K562 (cell line): ENCODE measurements around the gene SEC16A. TPM values are rescaled to one million over a fixed set of nuclear protein-coding genes. Genes with fewer than 3 reads are reported as not detected.

Experiments
- ATAC-seq: fragments of 200-7000 bp; cut with Tn5 transposase; 3 replicates; pipeline ENCODE4 v1.9.1; 2020; ENCODE audit warnings: moderate library complexity
- BruUV-seq: library from RNA; stranded (reverse); fragments of 400-500 nt; replicated peaks from 2 replicates; lab custom pipeline; 2021; lab: Mats Ljungman, UMichigan
- CTCF ChIA-PET: fragments of 300-600 bp; formaldehyde crosslinking; extraction: SDS; loops from one replicate; lab custom pipeline; 2021; ENCODE audit warnings: low intra/inter-chr PET ratio; lab: Yijun Ruan, JAX
- POLR2A ChIA-PET: fragments of 300-600, 350-650 bp; sonication (Branson Sonifier 250); formaldehyde crosslinking; extraction: SDS; loops from one replicate; lab custom pipeline; 2021; ENCODE audit warnings: antibody characterized with exemption, inconsistent platforms; lab: Yijun Ruan, JAX
- DNase-seq, 4 experiments: peaks; one replicate each; pipeline versions ENCODE4 v3.0.0 to v3.0.0-alpha.2; 2011 to 2018; ENCODE audit warnings: low spot score in 3 of 4, mixed read lengths in 3 of 4; ENCODE audit errors: extremely low read depth in 1 of 4
- FAIRE-seq: peaks from 2 replicates; lab custom pipeline; 2011; peaks lifted over from hg19 to GRCh38; lab: Jason Lieb, UNC
- H2AFZ ChIP-seq: 2 replicates; pipeline ENCODE4 v1.6.0; 2011; ENCODE audit warnings: low read depth, low read length, control low read depth, inconsistent platforms
- H3K27ac ChIP-seq: fragments of 200-600 bp; 3 replicates; pipeline ENCODE4 v1.8.0; 2011; ENCODE audit warnings: low read depth, mild to moderate bottlenecking, control low read depth, inconsistent platforms, low read length, moderate library complexity, mixed read lengths; ENCODE audit errors: extremely low read depth
- H3K27me3 ChIP-seq, 2 experiments: fragments of 300-600 bp in 1 of 2; 2 replicates in 1 of 2; 3 replicates in 1 of 2; pipeline versions ENCODE4 v1.6.0 to v1.8.0; 2011; ENCODE audit warnings: inconsistent platforms in 2 of 2, low read length in 2 of 2, mild to moderate bottlenecking in 1 of 2, mixed read lengths in 1 of 2, moderate library complexity in 1 of 2; ENCODE audit not compliant: control insufficient read depth in 2 of 2, insufficient read depth in 2 of 2
- H3K36me3 ChIP-seq: fragments of 300-600 bp; 3 replicates; pipeline ENCODE4 v1.8.0; 2011; ENCODE audit warnings: mild to moderate bottlenecking, low read length, inconsistent platforms; ENCODE audit not compliant: control insufficient read depth, insufficient read depth
- H3K4me1 ChIP-seq, 2 experiments: fragments of 200-600 bp in 1 of 2; replicated peaks in 1 of 2; 2 replicates in 1 of 2; 3 replicates in 1 of 2; pipeline versions ENCODE4 v1.5.1 to v1.8.0; 2011; ENCODE audit warnings: inconsistent platforms in 2 of 2, low read length in 2 of 2, mild to moderate bottlenecking in 1 of 2, mixed read lengths in 1 of 2, moderate library complexity in 1 of 2; ENCODE audit not compliant: control insufficient read depth in 2 of 2, insufficient read depth in 2 of 2
- H3K4me2 ChIP-seq: 2 replicates; pipeline ENCODE4 v1.6.1; 2011; ENCODE audit warnings: low read length, control low read depth, inconsistent platforms, mixed read lengths; ENCODE audit not compliant: insufficient read depth
- H3K4me3 ChIP-seq: fragments of 200-600 bp; sonication (generic), shearing (Covaris generic); 2 replicates; pipeline ENCODE4 v1.5.1; 2016; ENCODE audit warnings: control low read depth, inconsistent platforms
- H3K79me2 ChIP-seq: fragments of 200-600 bp; 3 replicates; pipeline ENCODE4 v1.8.0; 2011; ENCODE audit warnings: low read length, inconsistent platforms; ENCODE audit not compliant: control insufficient read depth, insufficient read depth
- H3K9ac ChIP-seq, 2 experiments: 2 replicates each; pipeline versions ENCODE4 v1.6.0 to v1.6.1; 2011; ENCODE audit warnings: low read depth in 2 of 2, low read length in 2 of 2, control low read depth in 1 of 2, inconsistent platforms in 1 of 2, mild to moderate bottlenecking in 1 of 2, mixed read lengths in 1 of 2; ENCODE audit not compliant: insufficient read depth in 1 of 2
- H3K9me1 ChIP-seq: one replicate; pipeline ENCODE4 v1.6.0; 2011; ENCODE audit warnings: inconsistent platforms, mild to moderate bottlenecking, low read length, moderate library complexity; ENCODE audit not compliant: control insufficient read depth, insufficient read depth
- H3K9me3 ChIP-seq: replicated peaks from 2 replicates; pipeline ENCODE4 v1.5.1; 2011; ENCODE audit warnings: low read depth, low read length, inconsistent platforms; ENCODE audit not compliant: control insufficient read depth, insufficient read depth
- H4K20me1 ChIP-seq: replicated peaks from 2 replicates; pipeline ENCODE4 v1.6.1; 2011; ENCODE audit warnings: low read length, inconsistent platforms, mixed read lengths; ENCODE audit not compliant: control insufficient read depth, insufficient read depth
- BRD4 ChIP-seq: fragments of 200-600 bp; sonication (generic); IDR thresholded peaks from 2 replicates; pipeline ENCODE4 v1.6.1; 2017; ENCODE audit warnings: inconsistent platforms
- DMBX1 ChIP-seq: fragments of 250-450 bp; sonication (Bioruptor Pico); IDR thresholded peaks from 2 replicates; pipeline ENCODE4 v1.8.0; 2022; ENCODE audit warnings: inconsistent platforms, mild to moderate bottlenecking, moderate library complexity, borderline replicate concordance
- HIVEP1 ChIP-seq: fragments of 250-450 bp; sonication (Bioruptor Pico); IDR thresholded peaks from 2 replicates; pipeline ENCODE4 v1.4.0; 2020; ENCODE audit warnings: mild to moderate bottlenecking
- POLR2G ChIP-seq: fragments of 200-400 bp; formaldehyde crosslinking; IDR thresholded peaks from 2 replicates; pipeline ENCODE4 v1.6.1; 2017; ENCODE audit warnings: low read depth, mild to moderate bottlenecking, antibody characterized with exemption, low read length, moderate library complexity
- PTTG1 ChIP-seq: fragments of 450-650 bp; IDR thresholded peaks from 2 replicates; pipeline ENCODE4 v1.6.1; 2016; ENCODE audit warnings: low read depth, mild to moderate bottlenecking, missing genetic modification characterization, missing compliant biosample characterization
- RAD21 ChIP-seq, 2 experiments: fragments of 250-450 bp in 1 of 2; fragments of 450-650 bp in 1 of 2; sonication (Bioruptor Pico) in 1 of 2; formaldehyde crosslinking in 1 of 2; IDR thresholded peaks in 1 of 2; conservative IDR thresholded peaks in 1 of 2; 2 replicates each; pipeline versions ENCODE4 v1.4.0 to v1.8.0; 2020 to 2022; ENCODE audit warnings: mild to moderate bottlenecking in 2 of 2, moderate library complexity in 1 of 2
- SPI1 ChIP-seq: IDR thresholded peaks from 2 replicates; pipeline ENCODE4 v1.6.1; 2011; ENCODE audit warnings: low read depth, low read length, control low read depth, borderline replicate concordance
- ZFP1 ChIP-seq: fragments of 450-650 bp; formaldehyde crosslinking; IDR thresholded peaks from 2 replicates; pipeline ENCODE4 v1.4.0; 2020; ENCODE audit warnings: mild to moderate bottlenecking, mixed read lengths
- ZNF444 ChIP-seq: fragments of 250-450 bp; sonication (Bioruptor Pico); IDR thresholded peaks from 2 replicates; pipeline ENCODE4 v1.4.0; 2020; ENCODE audit warnings: mild to moderate bottlenecking, moderate library complexity
- WGBS: fragments of 100-300 bp; shearing (Covaris generic); methylation state at CpG from one replicate; pipeline ENCODE4 v1.1.6; 2016; ENCODE audit warnings: low coverage, mixed read lengths; ENCODE audit not compliant: insufficient coverage; ENCODE audit errors: missing lambda C conversion rate; 5-methylcytosine and 5-hydroxymethylcytosine counted together
- in situ Hi-C: fragments of 300-500 bp; cut with MboI; formaldehyde crosslinking; loops from 4 replicates; pipeline ENCODE4 v1.15.0; 2018; ENCODE audit warnings: inconsistent platforms, mixed read lengths
- intact Hi-C: fragments of 100-400 bp; cut with micrococcal nuclease; formaldehyde crosslinking; loops from 2 replicates; pipeline ENCODE4 v1.14.2; 2022
- polyA plus RNA-seq, 8 experiments: library from polyadenylated mRNA; depleted of rRNA in 4 of 8; stranded (reverse) in 5 of 8; unstranded in 3 of 8; fragments of >200 nt; fragmentation: Nextera tagmentation in 2 of 8; fragmentation: Illumina TruSeq in 1 of 8; extraction: Ambion mirVana in 2 of 8; extraction: Trizol in 1 of 8; gene quantifications; 2 replicates each; pipeline versions ENCODE4 v1.2.1 to v1.2.3, GENCODE V29; 2011 to 2014; ENCODE audit warnings: inconsistent platforms in 1 of 8, missing spikeins in 1 of 8
- total RNA-seq, 7 experiments: library from RNA; depleted of rRNA in 6 of 7; stranded (reverse); fragments of >200 nt in 6 of 7; fragmentation: Illumina TruSeq in 2 of 7; extraction: Trizol in 2 of 7; gene quantifications; 2 replicates each; pipeline versions ENCODE4 v1.2.1 to v1.2.3, GENCODE V29; 2011 to 2021; ENCODE audit warnings: low replicate concordance in 1 of 7
- TF ChIP-seq, protein P1 (sequence below): sonication (generic); formaldehyde crosslinking; IDR thresholded peaks from 2 replicates; pipeline ENCODE4 v1.8.0; 2023; ENCODE audit warnings: mild to moderate bottlenecking, missing genetic modification reagents
- TF ChIP-seq, protein P2 (sequence below): IDR thresholded peaks from 2 replicates; pipeline ENCODE4 v1.6.1; 2011; ENCODE audit not compliant: insufficient read length; ENCODE audit errors: extremely low read depth
- TF ChIP-seq, protein P3 (sequence below): fragments of 450-650 bp; formaldehyde crosslinking; IDR thresholded peaks from 2 replicates; pipeline ENCODE4 v1.4.0; 2020; ENCODE audit warnings: mild to moderate bottlenecking, moderate library complexity
- TF ChIP-seq, protein P4 (sequence below): sonication (generic); formaldehyde crosslinking; IDR thresholded peaks from 2 replicates; pipeline ENCODE4 v1.8.0; 2022; ENCODE audit warnings: mild to moderate bottlenecking, missing genetic modification reagents

The SEC16A gene
- total and polyA plus RNA-seq, 9 of the 15 experiments (the other 6 are each of a cell fraction or from before 2014, with no cell fraction given), result 8.3 to 62.8 (median 14.0) TPM

DNA sequence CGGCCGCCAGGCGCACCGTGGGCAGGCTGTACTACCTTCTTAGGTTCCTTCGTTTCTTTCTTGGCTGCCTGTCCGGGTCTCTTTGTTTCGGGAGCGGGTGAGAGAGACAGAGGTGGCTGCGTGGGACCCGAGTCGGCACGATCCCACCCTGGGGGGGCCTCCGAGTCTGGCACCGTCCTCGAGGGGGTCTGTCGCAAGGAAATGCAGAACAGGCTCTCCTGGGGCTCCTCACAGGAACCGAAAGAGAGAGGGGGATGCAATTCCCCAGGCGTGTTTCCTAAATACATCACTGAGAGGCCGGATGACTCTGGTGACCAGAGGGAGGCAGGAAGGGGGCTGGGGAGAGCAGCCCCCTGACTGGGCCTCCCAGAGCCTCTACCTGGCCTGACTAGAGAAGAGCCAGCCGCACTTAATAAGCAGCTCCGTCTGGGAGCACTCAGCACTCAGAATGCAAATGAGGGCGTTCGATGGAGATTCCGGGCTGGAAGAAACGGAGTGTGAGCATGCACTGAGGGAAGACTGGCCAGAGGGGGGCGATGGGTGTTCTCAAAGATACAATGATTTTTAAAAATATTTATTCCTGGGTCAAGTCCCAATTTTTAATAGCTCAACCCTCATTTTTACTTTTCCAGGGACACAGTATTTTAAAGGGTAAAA lies 31.5 kb downstream of the SEC16A start:
- no peaks in the 10 kb centered on the region for H4K20me1 ChIP-seq
- H3K9ac ChIP-seq, result peak overlapping the region in 1 of 2 experiments; percentile 37; a peak in 1 of 4 replicates
- no peaks in the 10 kb centered on the region for H3K9me3 ChIP-seq
- no peak overlapping the region for H3K4me2 ChIP-seq
- 91% methylated on average over 24 of the region's 26 CpGs for WGBS
- no peak for ATAC-seq
- in situ Hi-C loops, result no loop called here
- DNase-seq, result no peak
- no peaks in the 10 kb centered on the region for H3K9me1 ChIP-seq
- no peaks in the 10 kb centered on the region for H3K27me3 ChIP-seq
- no peak overlapping the region for H3K4me3 ChIP-seq
- POLR2A ChIA-PET, result interaction anchor here (0.6 to 1.4 kb wide), 4 partner anchors 8 to 135 kb away, joined by 3 to 4 read pairs (median 3); no protein-coding TSS in a partner anchor
- no peak overlapping the region for H3K27ac ChIP-seq
- CTCF ChIA-PET, result no interaction called here
- intact Hi-C loops, result no loop called here
- H3K36me3 ChIP-seq, result peaks cover 89% of the 10 kb centered on the region; the same call in 2 of the 3 replicates
- no TSS peak for BruUV-seq
- no peak overlapping the region for H2AFZ ChIP-seq
- H3K79me2 ChIP-seq, result no peaks in the 10 kb centered on the region
- FAIRE-seq, result no peak
- H3K4me1 ChIP-seq, result 0 out of 5 replicates have a peak, but pooled peaks cover 0 to 3% of the 10 kb centered on the region in 2 experiments
- no peak for TF ChIP-seq POLR2G
- no peak for TF ChIP-seq SPI1
- TF ChIP-seq, protein P1, sequence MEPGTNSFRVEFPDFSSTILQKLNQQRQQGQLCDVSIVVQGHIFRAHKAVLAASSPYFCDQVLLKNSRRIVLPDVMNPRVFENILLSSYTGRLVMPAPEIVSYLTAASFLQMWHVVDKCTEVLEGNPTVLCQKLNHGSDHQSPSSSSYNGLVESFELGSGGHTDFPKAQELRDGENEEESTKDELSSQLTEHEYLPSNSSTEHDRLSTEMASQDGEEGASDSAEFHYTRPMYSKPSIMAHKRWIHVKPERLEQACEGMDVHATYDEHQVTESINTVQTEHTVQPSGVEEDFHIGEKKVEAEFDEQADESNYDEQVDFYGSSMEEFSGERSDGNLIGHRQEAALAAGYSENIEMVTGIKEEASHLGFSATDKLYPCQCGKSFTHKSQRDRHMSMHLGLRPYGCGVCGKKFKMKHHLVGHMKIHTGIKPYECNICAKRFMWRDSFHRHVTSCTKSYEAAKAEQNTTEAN (CRISPR knock-in tag), result no peak
- TF ChIP-seq ZFP1 (CRISPR knock-in tag), result no peak
- TF ChIP-seq ZNF444 (CRISPR knock-in tag), result no peak
- no peak for TF ChIP-seq DMBX1 (CRISPR knock-in tag)
- no peak for TF ChIP-seq HIVEP1 (CRISPR knock-in tag)
- TF ChIP-seq, protein P2, sequence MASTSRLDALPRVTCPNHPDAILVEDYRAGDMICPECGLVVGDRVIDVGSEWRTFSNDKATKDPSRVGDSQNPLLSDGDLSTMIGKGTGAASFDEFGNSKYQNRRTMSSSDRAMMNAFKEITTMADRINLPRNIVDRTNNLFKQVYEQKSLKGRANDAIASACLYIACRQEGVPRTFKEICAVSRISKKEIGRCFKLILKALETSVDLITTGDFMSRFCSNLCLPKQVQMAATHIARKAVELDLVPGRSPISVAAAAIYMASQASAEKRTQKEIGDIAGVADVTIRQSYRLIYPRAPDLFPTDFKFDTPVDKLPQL, result no peak
- TF ChIP-seq, protein P3, sequence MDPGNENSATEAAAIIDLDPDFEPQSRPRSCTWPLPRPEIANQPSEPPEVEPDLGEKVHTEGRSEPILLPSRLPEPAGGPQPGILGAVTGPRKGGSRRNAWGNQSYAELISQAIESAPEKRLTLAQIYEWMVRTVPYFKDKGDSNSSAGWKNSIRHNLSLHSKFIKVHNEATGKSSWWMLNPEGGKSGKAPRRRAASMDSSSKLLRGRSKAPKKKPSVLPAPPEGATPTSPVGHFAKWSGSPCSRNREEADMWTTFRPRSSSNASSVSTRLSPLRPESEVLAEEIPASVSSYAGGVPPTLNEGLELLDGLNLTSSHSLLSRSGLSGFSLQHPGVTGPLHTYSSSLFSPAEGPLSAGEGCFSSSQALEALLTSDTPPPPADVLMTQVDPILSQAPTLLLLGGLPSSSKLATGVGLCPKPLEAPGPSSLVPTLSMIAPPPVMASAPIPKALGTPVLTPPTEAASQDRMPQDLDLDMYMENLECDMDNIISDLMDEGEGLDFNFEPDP (CRISPR knock-in tag), result no peak
- TF ChIP-seq BRD4, result no peak
- TF ChIP-seq, protein P4, sequence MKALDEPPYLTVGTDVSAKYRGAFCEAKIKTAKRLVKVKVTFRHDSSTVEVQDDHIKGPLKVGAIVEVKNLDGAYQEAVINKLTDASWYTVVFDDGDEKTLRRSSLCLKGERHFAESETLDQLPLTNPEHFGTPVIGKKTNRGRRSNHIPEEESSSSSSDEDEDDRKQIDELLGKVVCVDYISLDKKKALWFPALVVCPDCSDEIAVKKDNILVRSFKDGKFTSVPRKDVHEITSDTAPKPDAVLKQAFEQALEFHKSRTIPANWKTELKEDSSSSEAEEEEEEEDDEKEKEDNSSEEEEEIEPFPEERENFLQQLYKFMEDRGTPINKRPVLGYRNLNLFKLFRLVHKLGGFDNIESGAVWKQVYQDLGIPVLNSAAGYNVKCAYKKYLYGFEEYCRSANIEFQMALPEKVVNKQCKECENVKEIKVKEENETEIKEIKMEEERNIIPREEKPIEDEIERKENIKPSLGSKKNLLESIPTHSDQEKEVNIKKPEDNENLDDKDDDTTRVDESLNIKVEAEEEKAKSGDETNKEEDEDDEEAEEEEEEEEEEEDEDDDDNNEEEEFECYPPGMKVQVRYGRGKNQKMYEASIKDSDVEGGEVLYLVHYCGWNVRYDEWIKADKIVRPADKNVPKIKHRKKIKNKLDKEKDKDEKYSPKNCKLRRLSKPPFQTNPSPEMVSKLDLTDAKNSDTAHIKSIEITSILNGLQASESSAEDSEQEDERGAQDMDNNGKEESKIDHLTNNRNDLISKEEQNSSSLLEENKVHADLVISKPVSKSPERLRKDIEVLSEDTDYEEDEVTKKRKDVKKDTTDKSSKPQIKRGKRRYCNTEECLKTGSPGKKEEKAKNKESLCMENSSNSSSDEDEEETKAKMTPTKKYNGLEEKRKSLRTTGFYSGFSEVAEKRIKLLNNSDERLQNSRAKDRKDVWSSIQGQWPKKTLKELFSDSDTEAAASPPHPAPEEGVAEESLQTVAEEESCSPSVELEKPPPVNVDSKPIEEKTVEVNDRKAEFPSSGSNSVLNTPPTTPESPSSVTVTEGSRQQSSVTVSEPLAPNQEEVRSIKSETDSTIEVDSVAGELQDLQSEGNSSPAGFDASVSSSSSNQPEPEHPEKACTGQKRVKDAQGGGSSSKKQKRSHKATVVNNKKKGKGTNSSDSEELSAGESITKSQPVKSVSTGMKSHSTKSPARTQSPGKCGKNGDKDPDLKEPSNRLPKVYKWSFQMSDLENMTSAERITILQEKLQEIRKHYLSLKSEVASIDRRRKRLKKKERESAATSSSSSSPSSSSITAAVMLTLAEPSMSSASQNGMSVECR, result no peak
- TF ChIP-seq PTTG1, result no peak
- no peak for TF ChIP-seq RAD21 (CRISPR knock-in tag; conservative IDR thresholded peaks at IDR 0.05 in 1 of 2, IDR thresholded peaks at IDR 0.05 in 1 of 2)
